HG03558 (cell line): Measurements from ENCODE around the gene CDC25B.

Source experiments
- ATAC-seq: cut with Tn5 transposase; IDR thresholded peaks from one replicate; pipeline ENCODE4 v1.9.1; 2021; ENCODE audit warnings: moderate number of reproducible peaks; ENCODE audit not compliant: unreplicated experiment; ENCODE audit errors: extremely low read depth

CDC25B gene

GRCh38 chr20:3763671-3764601, 32.2 kb upstream of the CDC25B start:
- ATAC-seq = no peak

- ATAC-seq = no peak
Observed at GRCh38 chr20:3764659-3765058, 31.5 kb upstream of the CDC25B start.

GRCh38 chr20:3765171-3765882, 30.8 kb upstream of the CDC25B start:
- no peak for ATAC-seq

- ATAC-seq = no peak
Observed at GRCh38 chr20:3766422-3767109, 29.5 kb upstream of the CDC25B start.

- ATAC-seq = no peak
Observed at GRCh38 chr20:3767110-3767426, 29.0 kb upstream of the CDC25B start.

GRCh38 chr20:3767427-3768341, 28.4 kb upstream of the CDC25B start, which contains the start of gene ADISSP:
Gene ADISSP (minus strand): TSS chr20:3767753. CDS start chr20:3760100, 7,653 bp downstream.
- ATAC-seq = peak; percentile 81

GRCh38 chr20:3768342-3769130, 27.6 kb upstream of the CDC25B start:
- no peak for ATAC-seq

- no peak for ATAC-seq
Observed at GRCh38 chr20:3771552-3772058, 24.5 kb upstream of the CDC25B start.

GRCh38 chr20:3775457-3776108, 20.5 kb upstream of the CDC25B start:
- no peak for ATAC-seq

GRCh38 chr20:3777381-3777715, 18.8 kb upstream of the CDC25B start:
- no peak for ATAC-seq

GRCh38 chr20:3777716-3778629, 18.1 kb upstream of the CDC25B start:
- ATAC-seq = no peak

- no peak for ATAC-seq
Observed at GRCh38 chr20:3778976-3779375, 17.1 kb upstream of the CDC25B start.

GRCh38 chr20:3781153-3781910, 14.8 kb upstream of the CDC25B start, which contains the start of gene SPEF1:
Gene SPEF1 (minus strand): TSS chr20:3781448. CDS start chr20:3781287, 161 bp downstream.
- no peak for ATAC-seq

GRCh38 chr20:3782597-3782996, 13.5 kb upstream of the CDC25B start:
- ATAC-seq = no peak

- ATAC-seq = no peak
Observed at GRCh38 chr20:3783068-3783489, 13.0 kb upstream of the CDC25B start.

- no peak for ATAC-seq
Observed at GRCh38 chr20:3783511-3784195, 12.5 kb upstream of the CDC25B start.
